Activated CD4-positive, alpha-beta T cell treated with anti-CD3 and anti-CD28 coated beads, Interleukin-2, Interleukin-6, amounts not matched to agents 100 ng/mL and 50 ng/mL, durations not matched to agents 16 hours and 8 hours (primary cell): ENCODE measurements around the gene FRS3.

Source experiments
- DNase-seq: peaks from one replicate; pipeline ENCODE4 v3.0.0-alpha.2; 2020

FRS3 gene

GRCh38 chr6:41739041-41739440 is 40.7 kb downstream of the FRS3 start:
- no peak for DNase-seq

GRCh38 chr6:41737591-41738130 is 42.0 kb downstream of the FRS3 start:
- DNase-seq = no peak

GRCh38 chr6:41736800-41737555 is 42.7 kb downstream of the FRS3 start:
- no peak for DNase-seq

DNA sequence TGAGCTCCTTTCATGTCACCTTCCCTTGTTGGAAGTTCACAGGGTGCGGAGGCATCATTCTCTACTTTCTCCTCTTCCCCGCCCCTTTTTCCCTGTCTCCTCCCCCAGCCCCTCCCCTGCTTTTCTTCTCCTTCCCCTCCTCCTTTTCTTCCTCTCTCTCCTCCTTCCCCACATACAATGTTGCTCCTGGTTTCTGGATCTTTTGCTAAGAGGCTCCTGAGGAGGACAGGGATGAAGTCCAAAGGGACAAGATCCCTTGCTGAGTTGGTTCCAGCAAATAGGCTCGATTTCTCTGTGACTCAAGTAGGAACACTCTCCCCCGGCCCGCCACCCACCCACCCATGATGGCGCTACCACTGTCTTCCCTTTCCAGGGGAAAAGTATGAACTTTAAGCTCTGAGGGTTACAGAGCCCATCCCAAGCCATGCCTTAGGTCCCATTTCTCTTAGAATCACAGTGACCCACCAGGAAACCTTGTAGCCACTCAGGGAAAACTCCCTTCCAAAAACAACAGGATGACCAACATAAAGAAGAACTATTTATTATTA is 43.4 kb downstream of the FRS3 start:
- DNase-seq = no peak

GRCh38 chr6:41735427-41736185 is 44.1 kb downstream of the FRS3 start, which contains the start of gene TFEB:
Gene TFEB, minus strand, starts transcription at chr6:41735608. Its CDS starts 44,395 bp downstream, at chr6:41691213.
- peak; percentile 95 for DNase-seq

GRCh38 chr6:41734666-41735426 is 44.9 kb downstream of the FRS3 start:
- DNase-seq = peak; percentile 79

- DNase-seq = peak; percentile 58
These were observed 45.7 kb downstream of the FRS3 start for GRCh38 chr6:41733707-41734665.

DNA sequence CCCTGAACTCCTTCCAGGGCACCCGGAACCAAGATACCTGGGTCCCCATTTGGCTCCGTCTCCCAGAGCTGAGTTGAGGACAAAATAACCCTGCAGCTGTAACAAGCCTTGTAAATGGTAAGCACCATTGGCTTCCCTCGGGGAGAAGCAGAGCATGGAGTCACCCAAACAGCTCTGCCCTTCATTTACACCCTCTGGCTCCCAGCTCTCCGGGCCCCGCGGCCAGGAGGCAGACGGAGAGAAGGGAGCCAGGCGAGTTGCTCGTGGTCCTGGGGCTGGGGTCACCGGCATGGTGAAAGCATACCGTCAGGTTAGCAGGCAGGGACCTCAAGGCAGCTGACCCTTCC is 46.4 kb downstream of the FRS3 start:
- DNase-seq = no peak

- DNase-seq = peak; percentile 72
These were observed 46.9 kb downstream of the FRS3 start for GRCh38 chr6:41732591-41733359.

GRCh38 chr6:41732149-41732548 is 47.6 kb downstream of the FRS3 start:
- DNase-seq = no peak

GRCh38 chr6:41731561-41732086 is 48.1 kb downstream of the FRS3 start:
- no peak for DNase-seq

GRCh38 chr6:41730531-41731436 is 48.9 kb downstream of the FRS3 start:
- peak; percentile 27 for DNase-seq

DNA sequence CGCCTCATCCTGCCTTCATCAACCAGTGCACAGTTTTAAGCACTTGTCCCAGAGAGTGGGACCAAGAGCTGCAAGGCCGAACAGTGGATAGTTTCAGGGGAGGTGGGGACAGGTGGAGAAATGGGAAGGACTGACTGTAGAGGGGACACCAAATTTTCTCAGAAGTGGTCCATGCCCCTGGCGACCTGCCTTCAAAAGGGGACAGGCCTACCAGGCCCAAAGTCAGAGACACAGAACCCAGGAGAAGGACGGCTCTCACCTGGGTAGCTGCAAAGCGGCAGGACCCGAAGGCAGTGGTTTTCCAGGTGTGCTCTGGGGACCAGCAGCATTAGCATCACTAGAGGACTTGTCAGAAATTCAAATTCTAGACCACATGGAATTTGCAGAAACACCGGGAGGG is 50.1 kb downstream of the FRS3 start:
- no peak for DNase-seq

DNA sequence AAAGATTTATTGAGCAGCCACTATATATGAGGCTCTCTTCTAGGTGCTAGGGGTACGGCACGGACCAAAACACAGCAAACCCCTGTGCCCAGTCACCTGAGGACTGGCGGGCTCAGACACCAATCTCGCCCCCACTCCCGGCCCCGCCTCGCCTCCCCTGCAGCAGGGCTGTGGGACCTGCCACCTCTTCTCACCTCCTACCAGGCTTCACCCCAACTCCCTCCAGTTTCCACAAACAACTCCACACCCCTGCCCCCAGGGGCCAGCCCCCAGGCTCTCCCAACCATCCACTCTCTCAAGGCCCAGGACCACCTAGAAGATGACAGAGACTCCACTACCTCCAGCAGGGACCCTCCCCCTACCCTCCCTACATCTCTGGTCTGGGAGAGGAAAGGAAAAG is 50.7 kb downstream of the FRS3 start:
- no peak for DNase-seq

DNA sequence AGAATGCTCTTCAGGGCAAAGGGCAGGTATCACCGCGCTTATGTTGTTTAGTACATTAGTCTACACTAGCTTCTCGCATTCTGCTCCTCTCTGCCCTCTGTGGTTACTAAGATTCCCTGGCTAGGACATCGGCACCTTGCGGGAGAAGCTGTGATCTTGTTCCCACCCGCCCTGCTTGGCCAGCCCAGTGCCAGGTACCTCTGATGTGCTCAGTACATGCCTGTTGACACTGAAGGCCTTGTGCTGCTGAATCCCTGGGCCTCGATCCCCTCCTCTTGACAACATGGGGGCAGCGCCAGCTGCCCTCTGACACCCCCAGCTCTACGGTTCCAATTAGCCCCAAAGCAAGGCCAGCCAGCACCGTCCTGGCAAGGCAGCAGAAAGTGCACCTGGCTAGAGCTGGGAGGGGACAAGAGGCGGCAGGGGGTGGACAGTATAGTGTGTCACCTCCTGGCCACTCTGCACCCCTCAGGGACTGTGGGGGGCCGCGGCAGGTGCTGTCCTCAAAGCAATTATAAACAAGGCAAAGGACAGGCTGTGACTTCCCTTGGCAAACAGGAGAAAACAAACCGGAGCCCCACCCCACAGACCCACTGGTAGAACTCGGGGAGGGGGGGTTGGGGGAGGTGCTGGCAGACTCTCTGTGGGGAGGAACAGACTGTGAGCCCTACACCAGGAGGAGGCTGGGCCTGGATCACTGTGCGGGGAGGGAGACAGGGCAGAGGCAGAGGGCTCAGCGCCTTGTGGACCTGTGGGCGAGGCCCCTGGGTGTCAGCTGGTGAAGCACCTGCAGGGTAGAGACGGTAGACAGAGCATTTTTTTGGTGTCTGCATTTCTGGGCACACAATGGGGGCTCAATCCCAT is 51.4 kb downstream of the FRS3 start:
- DNase-seq = no peak

GRCh38 chr6:41727705-41728072 is 52.0 kb downstream of the FRS3 start:
- no peak for DNase-seq

GRCh38 chr6:41726876-41727275 is 52.8 kb downstream of the FRS3 start:
- DNase-seq = no peak
